ENCODE results near the gene ATRX.
"Not testable (repeated sequence)": the region's sequence is repeated elsewhere in the genome, so short reads cannot be mapped to it uniquely, and the experiment has no call there.

The ATRX gene

GRCh38 chrX:77733342-77733741 lies 52.7 kb downstream of the ATRX start:
- DNase-seq = no peak

- DNase-seq = no peak
Observed at GRCh38 chrX:77731821-77732419, 54.1 kb downstream of the ATRX start.

GRCh38 chrX:77726095-77726494 lies 59.9 kb downstream of the ATRX start:
- DNase-seq = not testable (repeated sequence)

- DNase-seq = no peak
Observed at GRCh38 chrX:77723681-77724080, 62.3 kb downstream of the ATRX start.

GRCh38 chrX:77719388-77719787 lies 66.6 kb downstream of the ATRX start:
- DNase-seq = no peak

GRCh38 chrX:77704881-77705280 lies 81.1 kb downstream of the ATRX start:
- DNase-seq = no peak

GRCh38 chrX:77698242-77698641 lies 87.8 kb downstream of the ATRX start:
- DNase-seq = no peak

GRCh38 chrX:77694491-77694890 lies 91.5 kb downstream of the ATRX start:
- DNase-seq = no peak

- DNase-seq = no peak
Observed at GRCh38 chrX:77693594-77693993, 92.4 kb downstream of the ATRX start.

- no peak for DNase-seq
Observed at GRCh38 chrX:77691916-77692315, 94.1 kb downstream of the ATRX start.

- no peak for DNase-seq
Observed at GRCh38 chrX:77689376-77689775, 96.6 kb downstream of the ATRX start.

GRCh38 chrX:77685683-77686082 lies 100.3 kb downstream of the ATRX start:
- DNase-seq = not testable (repeated sequence)

- no peak for DNase-seq
Observed at GRCh38 chrX:77679144-77679543, 106.9 kb downstream of the ATRX start.

GRCh38 chrX:77675986-77676385 lies 110.0 kb downstream of the ATRX start:
- no peak for DNase-seq

- no peak for DNase-seq
Observed at GRCh38 chrX:77668391-77669237, 117.4 kb downstream of the ATRX start.

GRCh38 chrX:77658886-77659285 lies 127.1 kb downstream of the ATRX start:
- no peak for DNase-seq

- DNase-seq = no peak
Observed at GRCh38 chrX:77652095-77652494, 133.9 kb downstream of the ATRX start.

GRCh38 chrX:77640702-77641101 lies 145.3 kb downstream of the ATRX start:
- DNase-seq = no peak

GRCh38 chrX:77639820-77640219 lies 146.2 kb downstream of the ATRX start:
- DNase-seq = no peak

GRCh38 chrX:77638397-77638796 lies 147.6 kb downstream of the ATRX start:
- no peak for DNase-seq

GRCh38 chrX:77635373-77635772 lies 150.6 kb downstream of the ATRX start:
- no peak for DNase-seq

- no peak for DNase-seq
Observed at GRCh38 chrX:77628294-77629025, 157.6 kb downstream of the ATRX start.

- DNase-seq = no peak
Observed at GRCh38 chrX:77622672-77623071, 163.3 kb downstream of the ATRX start.

- DNase-seq = no peak
Observed at GRCh38 chrX:77622233-77622632, 163.8 kb downstream of the ATRX start.

Measured in CD4-positive, alpha-beta T cell treated with Interleukin-17A for 4 hours (primary cell).